Bronchial epithelial cell (primary cell): ENCODE data around the gene NOTO. TPM values are rescaled to one million over a fixed set of nuclear protein-coding genes. Genes with fewer than 3 reads are reported as not detected.

Experiments used
- DNase-seq: peaks from one replicate; pipeline ENCODE4 v3.0.0-alpha.2; 2010; ENCODE audit warnings: low read depth
- FAIRE-seq: peaks from 2 replicates; lab custom pipeline; 2011; peaks lifted over from hg19 to GRCh38; lab: Jason Lieb, UNC
- H3K27me3 ChIP-seq: 2 replicates; pipeline ENCODE4 v1.5.1; 2011; ENCODE audit warnings: low read length; ENCODE audit not compliant: control insufficient read depth, insufficient read depth
- H3K36me3 ChIP-seq: 2 replicates; pipeline ENCODE4 v1.5.1; 2011; ENCODE audit warnings: low read length; ENCODE audit not compliant: control insufficient read depth, insufficient read depth
- H3K4me3 ChIP-seq: 2 replicates; pipeline ENCODE4 v1.5.1; 2011; ENCODE audit warnings: mild to moderate bottlenecking, low read depth, low read length, control low read depth
- CTCF ChIP-seq: IDR thresholded peaks from 2 replicates; pipeline ENCODE4 v1.5.1; 2011; ENCODE audit warnings: mild to moderate bottlenecking, moderate library complexity, low read length, control low read depth, inconsistent platforms; ENCODE audit not compliant: insufficient read depth, severe bottlenecking
- total RNA-seq: library from RNA; depleted of rRNA; stranded (reverse); fragments of >200 nt; gene quantifications from 2 replicates; pipeline ENCODE4 v1.2.1, GENCODE V29; 2014

The NOTO gene
- total RNA-seq, 1 donor from 2014 or later, result not detected

GRCh38 chr2:73235315-73236028 lies 33.1 kb downstream of the NOTO start:
- Histone ChIP-seq H3K27me3 (no peaks in the 10 kb centered on the region), H3K36me3 (peaks cover 3% of the 10 kb centered on the region), H3K4me3 (peak overlapping the region; percentile 65)
- no peak for DNase-seq
- FAIRE-seq, result no peak
- TF ChIP-seq CTCF, result no peak

DNA sequence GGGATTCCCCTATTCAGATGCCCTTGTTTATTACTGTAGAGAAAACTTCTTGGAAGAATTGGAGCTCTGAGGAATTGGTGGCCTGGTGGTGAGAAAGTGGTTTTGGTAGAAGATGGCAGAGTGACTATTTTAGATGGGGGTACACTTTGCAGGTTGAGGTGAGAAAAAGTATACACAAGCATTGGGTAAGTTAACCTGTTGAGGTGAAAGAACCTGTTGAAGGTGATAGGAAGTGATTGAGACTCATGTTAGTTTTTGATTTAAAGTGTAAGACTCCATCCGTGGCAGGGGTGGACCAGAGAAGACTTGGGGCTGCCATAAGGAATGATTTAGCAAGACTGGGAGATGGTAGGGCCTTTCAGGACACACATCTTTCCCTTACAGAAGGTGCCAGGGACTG lies 34.8 kb downstream of the NOTO start:
- H3K27me3 ChIP-seq, result no peaks in the 10 kb centered on the region
- no peak for TF ChIP-seq CTCF
- no peak overlapping the region for H3K4me3 ChIP-seq
- DNase-seq (no peak), FAIRE-seq (no peak)
- H3K36me3 ChIP-seq, result peaks cover 3% of the 10 kb centered on the region

DNA sequence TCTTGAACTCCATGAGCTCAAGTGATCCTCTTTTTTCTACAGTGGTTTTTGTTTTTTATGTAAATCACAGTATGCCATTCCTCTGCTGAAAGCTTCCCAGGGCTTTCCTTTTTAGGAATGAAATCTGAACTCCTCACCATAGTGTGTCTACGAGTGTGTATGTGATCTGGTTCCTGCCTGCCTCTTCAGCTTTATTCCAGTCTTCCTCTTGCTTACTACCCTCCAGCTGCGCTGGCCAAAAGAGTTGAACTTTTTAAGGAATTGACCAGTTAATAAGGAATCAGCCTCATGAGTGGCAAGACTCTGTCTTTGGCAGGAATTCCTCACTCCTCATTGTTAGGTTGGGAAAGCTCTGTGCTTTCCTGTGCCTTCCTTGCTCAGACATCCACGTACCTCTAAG lies 35.8 kb downstream of the NOTO start:
- Histone ChIP-seq H3K36me3 (peaks cover 4% of the 10 kb centered on the region), H3K27me3 (no peaks in the 10 kb centered on the region), H3K4me3 (no peak overlapping the region)
- no peak for TF ChIP-seq CTCF
- FAIRE-seq (no peak), DNase-seq (no peak)

GRCh38 chr2:73238976-73239375 lies 36.6 kb downstream of the NOTO start:
- no peak for DNase-seq
- TF ChIP-seq CTCF, result no peak
- peaks cover 4% of the 10 kb centered on the region for H3K36me3 ChIP-seq
- no peak overlapping the region for H3K4me3 ChIP-seq
- no peaks in the 10 kb centered on the region for H3K27me3 ChIP-seq
- no peak for FAIRE-seq

GRCh38 chr2:73239776-73240175 lies 37.4 kb downstream of the NOTO start:
- no peaks in the 10 kb centered on the region for H3K27me3 ChIP-seq
- FAIRE-seq (no peak), DNase-seq (peak; percentile 25)
- H3K36me3 ChIP-seq, result peaks cover 8% of the 10 kb centered on the region
- no peak for TF ChIP-seq CTCF
- no peak overlapping the region for H3K4me3 ChIP-seq
